Heart right ventricle (tissue), 16 donors: ENCODE results near the gene NPFFR1. TPM values are rescaled to one million over a fixed set of nuclear protein-coding genes. Genes with fewer than 3 reads are reported as not detected.
A peak's percentile ranks its signal among the peaks of the same experiment; 100 is the strongest.

ENCODE experiments used
- ATAC-seq, 8 donors: fragments of 200-7000 bp; cut with Tn5 transposase; one replicate each; pipeline ENCODE4 v1.9.1; 2020; ENCODE audit warnings: mild to moderate bottlenecking in 8 of 8, moderate library complexity in 8 of 8, moderate number of reproducible peaks in 1 of 8
- DNase-seq, 2 donors: peaks; one replicate each; pipeline ENCODE4 v3.0.0-alpha.2; 2020
- H3K27ac ChIP-seq, 10 donors: fragments of 200-600 bp; sonication (generic) in 2 of 10; one replicate each; pipeline versions ENCODE4 v1.5.0 to v1.8.0; 2020 to 2022; ENCODE audit warnings: mild to moderate bottlenecking in 3 of 10
- H3K27me3 ChIP-seq, 7 donors: fragments of 200-600 bp; one replicate each; pipeline ENCODE4 v1.8.0; 2021 to 2022; ENCODE audit warnings: mild to moderate bottlenecking in 2 of 7
- H3K36me3 ChIP-seq, 9 donors: fragments of 200-600 bp; sonication (generic) in 1 of 9; one replicate each; pipeline versions ENCODE4 v1.5.0 to v1.8.0; 2020 to 2022; ENCODE audit warnings: mild to moderate bottlenecking in 2 of 9
- H3K4me1 ChIP-seq, 9 donors: fragments of 200-600 bp; sonication (generic) in 1 of 9; one replicate each; pipeline versions ENCODE4 v1.5.0 to v1.8.0; 2020 to 2022; ENCODE audit warnings: mild to moderate bottlenecking in 4 of 9
- H3K4me3 ChIP-seq, 10 donors: fragments of 200-600 bp; sonication (generic) in 2 of 10; one replicate each; pipeline versions ENCODE4 v1.5.0 to v1.8.0; 2020 to 2022; ENCODE audit warnings: mild to moderate bottlenecking in 7 of 10, moderate library complexity in 2 of 10
- H3K9me3 ChIP-seq, 11 donors: fragments of 200-600 bp in 10 of 11; sonication (generic) in 2 of 11; one replicate each; pipeline versions ENCODE4 v1.5.0 to v1.8.0; 2013 to 2022; ENCODE audit warnings: mild to moderate bottlenecking in 2 of 11, control low read depth in 1 of 11, moderate library complexity in 1 of 11
- CTCF ChIP-seq, 9 donors: fragments of 200-600 bp; sonication (generic) in 2 of 9; IDR thresholded peaks; one replicate each; pipeline versions ENCODE4 v1.5.0 to v1.8.0; 2021 to 2022; ENCODE audit warnings: antibody characterized with exemption in 9 of 9, mild to moderate bottlenecking in 5 of 9, moderate library complexity in 1 of 9
- WGBS, 2 donors: extraction: QIAGEN DNeasy Blood & Tissue Kit; methylation state at CpG; one replicate each; pipeline ENCODE4 v1.1.7; 2013; ENCODE audit warnings: inconsistent platforms in 1 of 2; 5-methylcytosine and 5-hydroxymethylcytosine counted together
- intact Hi-C, 10 donors: fragments of 100-400 bp; cut with DNase I; formaldehyde crosslinking; loops; one replicate each; pipeline versions ENCODE4 v1.11.1 to v1.14.2; 2022
- long read RNA-seq, 3 donors: library from polyadenylated mRNA; unstranded; transcript quantifications; one replicate each; pipeline ENCODE4 v2.0.0, GENCODE V29; 2020 to 2021
- polyA plus RNA-seq, 2 donors: library from polyadenylated mRNA; stranded (reverse); fragments of 200-250 nt; gene quantifications; one replicate each; pipeline ENCODE4 v1.2.3, GENCODE V29; 2013
- total RNA-seq, 10 donors: library from RNA; stranded (reverse); fragmentation: NEBNext Ultra II Directional in 3 of 10; extraction: Animal tissue kit (Norgen Biotek cat#: 25700) in 3 of 10; gene quantifications; one replicate each; pipeline versions ENCODE4 v1.2.1 to v1.2.4, GENCODE V29; 2021 to 2023
- donor health status: Arrhythmogenic right ventricular cardiomyopathy.
- donor health status: ischemic (EF 13 %, LVEDD 7.1; RV severe dilation, severe dysfunction).
- donor health status: healthy with polysubstance abuse.
- donor health status: DM: no; HTN: yes; CAD: no.
- donor health status: DM: no; HTN: no; CAD: no.
- donor health status: ischemic (EF 25% LVEDD 6.9; RV normal size, moderate dysfunction).
- donor health status: ischemic (EF 25% LVEDD 5.7; RV mildly dilated, moderate dysfunction).
- donor health status: healthy.
- donor health status: DM: yes; HTN: yes; CAD: no.
- donor health status: Ischemic cardiomyopathy.
- donor health status: ischemic (EF 35%, LVEDD 5.7; RV mildly dilated, moderate dysfunction).
- donor health status: nonischemic (EF 11% LVEDD 7.7; RV severe dilation, severe dysfunction).
- donor health status: DM: yes; HTN: yes; CAD: no.
- donor health status: PGD.
- donor health status: ischemic (EF 29% LVEDD 5.4; RV normal size, mild dysfunction).
- donor health status: nonischemic (EF 23%, LVEDD 6.1; RV moderate dilation, normal function).

The NPFFR1 gene, protein sequence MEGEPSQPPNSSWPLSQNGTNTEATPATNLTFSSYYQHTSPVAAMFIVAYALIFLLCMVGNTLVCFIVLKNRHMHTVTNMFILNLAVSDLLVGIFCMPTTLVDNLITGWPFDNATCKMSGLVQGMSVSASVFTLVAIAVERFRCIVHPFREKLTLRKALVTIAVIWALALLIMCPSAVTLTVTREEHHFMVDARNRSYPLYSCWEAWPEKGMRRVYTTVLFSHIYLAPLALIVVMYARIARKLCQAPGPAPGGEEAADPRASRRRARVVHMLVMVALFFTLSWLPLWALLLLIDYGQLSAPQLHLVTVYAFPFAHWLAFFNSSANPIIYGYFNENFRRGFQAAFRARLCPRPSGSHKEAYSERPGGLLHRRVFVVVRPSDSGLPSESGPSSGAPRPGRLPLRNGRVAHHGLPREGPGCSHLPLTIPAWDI
- total RNA-seq (under 1 TPM in 1 of 10 donors, not detected in 9; 0.07 TPM), polyA plus RNA-seq (not detected)
- long read RNA-seq, donor 1, result 0 reads
- long read RNA-seq, donor 2, result 0 reads
- long read RNA-seq, donor 3, result 0 reads

- no peak for DNase-seq
- WGBS, 2 donors, result 9 to 10% methylated on average over 58 to 63 of the region's 63 CpGs
- Histone ChIP-seq H3K9me3 (peaks cover 0 to 3% (median 0%) of the 10 kb centered on the region in 11 donors), H3K36me3 (no peaks in the 10 kb centered on the region), H3K4me3 (peak within 1 kb of the TSS; percentile 3 to 47 (median 37)), H3K4me1 (peaks cover 2 to 13% (median 8%) of the 10 kb centered on the region in 9 donors), H3K27ac (no peak within 1 kb of the TSS), H3K27me3 (peaks cover 10 to 66% (median 47%) of the 10 kb centered on the region in 7 donors)
- peak in 5 of 9 donors; percentile 14 to 44 (median 33) for TF ChIP-seq CTCF (IDR thresholded peaks at IDR 0.05)
- intact Hi-C loops, result no loop called here
- peak; percentile 34 to 65 (median 52) for ATAC-seq
These were observed at the start of gene NPFFR1 for GRCh38 chr10:70283445-70284399. NPFFR1 (minus strand) TSS chr10:70284004; CDS start chr10:70283676, 328 bp downstream.

DNA sequence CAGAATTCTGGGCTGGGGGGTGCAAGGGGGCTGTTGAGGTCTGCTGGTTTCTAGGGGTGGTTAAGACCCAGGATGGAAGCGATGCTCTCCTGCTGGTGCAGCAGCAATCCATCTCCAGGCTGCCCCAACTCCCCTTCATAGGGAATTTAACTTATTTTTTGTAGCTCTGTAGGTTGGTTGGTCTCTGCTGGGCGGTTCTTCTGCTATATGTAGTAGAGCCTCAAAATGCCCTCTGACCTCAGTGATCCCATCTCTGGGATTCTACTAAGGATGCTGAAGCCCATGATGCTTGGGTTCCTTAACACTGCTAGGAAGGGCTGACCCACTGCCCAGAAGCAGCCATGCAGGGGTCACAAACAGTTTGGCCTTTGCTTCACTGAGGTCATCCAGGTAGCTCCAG lies 49.5 kb upstream of the NPFFR1 start:
- peaks cover 0 to 79% (median 0%) of the 10 kb centered on the region in 7 donors for H3K27me3 ChIP-seq
- H3K27ac ChIP-seq, result peak overlapping the region in 1 of 10 donors; percentile 81
- H3K4me3 ChIP-seq, result no peak overlapping the region
- H3K9me3 ChIP-seq, result peaks cover 0 to 15% (median 0%) of the 10 kb centered on the region in 11 donors
- H3K4me1 ChIP-seq, result peaks cover 7 to 65% (median 44%) of the 10 kb centered on the region in 9 donors
- no peak for TF ChIP-seq CTCF (IDR thresholded peaks at IDR 0.05)
- WGBS, 2 donors, result 98 to 99% methylated on average over 2 of the region's 2 CpGs
- intact Hi-C loops, result no loop called here
- H3K36me3 ChIP-seq, result peaks cover 0 to under 1% (median 0%) of the 10 kb centered on the region in 9 donors
- ATAC-seq (no peak), DNase-seq (no peak)

DNA sequence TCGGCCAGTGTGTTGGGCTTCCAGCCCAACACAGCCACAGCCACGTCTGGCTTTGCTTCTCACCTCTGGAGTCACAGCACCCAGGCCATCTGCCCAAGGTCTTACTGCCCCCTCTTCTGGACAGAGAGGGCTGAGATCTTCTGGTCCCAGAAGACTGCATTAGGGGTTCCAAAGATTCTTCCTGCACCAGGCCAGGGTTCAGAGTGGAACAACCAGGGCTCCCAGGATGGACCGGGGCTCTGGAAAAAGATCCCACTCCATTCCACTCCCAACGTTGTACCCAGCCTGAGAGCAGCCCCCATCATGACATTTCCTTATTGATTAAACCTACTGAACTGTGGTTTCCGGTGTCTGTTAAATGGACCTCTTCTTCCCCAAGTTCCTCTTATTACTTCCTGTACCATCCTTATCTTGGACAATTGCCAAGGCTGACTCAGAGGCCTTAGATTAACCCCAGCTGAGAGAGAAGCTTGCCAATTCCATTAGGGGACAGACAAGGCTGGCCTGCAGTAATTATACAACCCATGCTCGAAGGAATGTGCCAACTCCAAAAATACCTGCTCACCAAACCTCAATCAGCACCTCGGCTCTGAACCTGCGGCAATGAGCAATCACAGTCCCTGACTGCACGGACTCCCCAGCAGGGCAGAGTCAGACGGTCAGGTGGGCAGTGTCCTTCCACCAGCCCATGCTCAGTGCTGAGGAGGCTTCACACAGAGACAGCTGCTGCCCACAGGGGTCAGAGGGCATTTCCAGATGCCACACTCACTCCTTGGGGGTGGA lies 47.9 kb upstream of the NPFFR1 start:
- TF ChIP-seq CTCF (IDR thresholded peaks at IDR 0.05), result peak in 8 of 9 donors; percentile 16 to 58 (median 41)
- peaks cover 0 to 14% (median 0%) of the 10 kb centered on the region in 11 donors for H3K9me3 ChIP-seq
- H3K27me3 ChIP-seq, result peaks cover 0 to 70% (median 0%) of the 10 kb centered on the region in 7 donors
- H3K4me1 ChIP-seq, result peaks cover 7 to 59% (median 44%) of the 10 kb centered on the region in 9 donors
- ATAC-seq, result peak; percentile 81 to 92 (median 88)
- no peak overlapping the region for H3K4me3 ChIP-seq
- peak; percentile 43 to 84 for DNase-seq
- no peaks in the 10 kb centered on the region for H3K36me3 ChIP-seq
- 14 to 23% methylated on average over 10 of the region's 10 CpGs for WGBS, 2 donors
- peak overlapping the region in 9 of 10 donors; percentile 53 to 81 (median 76) for H3K27ac ChIP-seq
- intact Hi-C loops, result loop anchor here in 1 of 10 donors (2.0 kb wide), 1 partner anchor 63 kb away; no protein-coding TSS in a partner anchor
